OCI-LY3 (cell line): Measurements from ENCODE around the gene MRPS5.

ENCODE experiments used
- EZH2phosphoT487 ChIP-seq: fragments of 200-600 bp; shearing (Covaris generic); IDR thresholded peaks from 2 replicates; pipeline ENCODE4 v1.6.1; 2018; ENCODE audit warnings: antibody characterized with exemption, mixed run types, low read depth
- TF ChIP-seq, protein P1 (sequence below): fragments of 200-600, 300-600 bp; sonication (generic); IDR thresholded peaks from 2 replicates; pipeline ENCODE4 v1.5.1; 2014; ENCODE audit warnings: antibody characterized with exemption, low read length, low read depth

DNA sequence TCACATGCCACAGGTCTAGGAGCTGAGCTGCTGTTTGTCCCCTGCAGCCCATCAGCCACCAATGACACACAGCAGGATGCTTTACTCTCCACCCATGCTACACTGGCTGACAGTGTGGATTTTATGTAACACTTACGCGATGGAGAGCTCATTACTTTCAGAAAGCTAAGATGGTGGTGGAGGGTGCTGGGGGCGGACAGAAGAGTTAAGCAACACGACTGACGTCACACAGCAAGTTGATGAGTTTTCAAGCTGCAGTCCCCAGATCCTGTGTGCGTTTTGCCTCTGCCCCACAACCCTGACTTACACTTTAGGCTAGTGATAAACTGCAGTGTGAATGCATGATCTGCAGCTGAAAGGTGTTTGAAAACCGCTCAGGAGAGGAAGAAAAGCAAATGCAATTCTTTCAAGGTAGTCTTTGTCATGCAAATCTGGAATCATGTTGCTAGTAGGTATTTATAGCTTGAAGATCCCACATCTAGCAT lies 42.4 kb downstream of the MRPS5 start:
- TF ChIP-seq, protein P1, sequence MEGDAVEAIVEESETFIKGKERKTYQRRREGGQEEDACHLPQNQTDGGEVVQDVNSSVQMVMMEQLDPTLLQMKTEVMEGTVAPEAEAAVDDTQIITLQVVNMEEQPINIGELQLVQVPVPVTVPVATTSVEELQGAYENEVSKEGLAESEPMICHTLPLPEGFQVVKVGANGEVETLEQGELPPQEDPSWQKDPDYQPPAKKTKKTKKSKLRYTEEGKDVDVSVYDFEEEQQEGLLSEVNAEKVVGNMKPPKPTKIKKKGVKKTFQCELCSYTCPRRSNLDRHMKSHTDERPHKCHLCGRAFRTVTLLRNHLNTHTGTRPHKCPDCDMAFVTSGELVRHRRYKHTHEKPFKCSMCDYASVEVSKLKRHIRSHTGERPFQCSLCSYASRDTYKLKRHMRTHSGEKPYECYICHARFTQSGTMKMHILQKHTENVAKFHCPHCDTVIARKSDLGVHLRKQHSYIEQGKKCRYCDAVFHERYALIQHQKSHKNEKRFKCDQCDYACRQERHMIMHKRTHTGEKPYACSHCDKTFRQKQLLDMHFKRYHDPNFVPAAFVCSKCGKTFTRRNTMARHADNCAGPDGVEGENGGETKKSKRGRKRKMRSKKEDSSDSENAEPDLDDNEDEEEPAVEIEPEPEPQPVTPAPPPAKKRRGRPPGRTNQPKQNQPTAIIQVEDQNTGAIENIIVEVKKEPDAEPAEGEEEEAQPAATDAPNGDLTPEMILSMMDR: no peak
- no peak for TF ChIP-seq EZH2phosphoT487
